Measurements from ENCODE around the gene GDF10.

- no peak for TF ChIP-seq CTCF (IDR thresholded peaks at IDR 0.05)
- TF ChIP-seq POLR2A (IDR thresholded peaks at IDR 0.05) = no peak
Observed at GRCh38 chr10:47282657-47283018, 17.4 kb upstream of the GDF10 start.
